ENCODE data around the gene MSH3.
"Not testable (repeated sequence)": the region's sequence is repeated elsewhere in the genome, so short reads cannot be mapped to it uniquely, and the experiment has no call there.

Gene MSH3

GRCh38 chr5:80834710-80835109 is 180.3 kb downstream of the MSH3 start:
- Histone ChIP-seq H3K36me3 (replicated peaks; ENCODE audit: insufficient read depth, low read length) (no peaks in the 10 kb centered on the region), H3K9me3 (replicated peaks; ENCODE audit: insufficient read depth, low read length) (no peaks in the 10 kb centered on the region), H3K4me1 (ENCODE audit: low read length) (no peaks in the 10 kb centered on the region), H3K9me2 (replicated peaks; ENCODE audit: insufficient read depth, low read length) (no peaks in the 10 kb centered on the region), H3K27me3 (replicated peaks; ENCODE audit: insufficient read depth, low read length) (no peaks in the 10 kb centered on the region), H3K27ac (ENCODE audit: low read length) (no peak overlapping the region), H3F3A (ENCODE audit: insufficient read depth, low read length) (no peaks in the 10 kb centered on the region), H3K4me3 (ENCODE audit: low read length) (no peak overlapping the region), H3K9ac (ENCODE audit: low read length) (no peak overlapping the region), H4K20me1 (ENCODE audit: insufficient read depth, low read length) (no peaks in the 10 kb centered on the region), H3K4me2 (ENCODE audit: low read depth, low read length) (no peak overlapping the region), H2AFZ (ENCODE audit: low read length) (no peak overlapping the region), H3K79me2 (ENCODE audit: low read length) (no peaks in the 10 kb centered on the region)
- no peak for DNase-seq
- no peak for TF ChIP-seq EZH2 (optimal IDR thresholded peaks at IDR 0.05; ENCODE audit: low read depth, low read length)
- TF ChIP-seq, protein P1, sequence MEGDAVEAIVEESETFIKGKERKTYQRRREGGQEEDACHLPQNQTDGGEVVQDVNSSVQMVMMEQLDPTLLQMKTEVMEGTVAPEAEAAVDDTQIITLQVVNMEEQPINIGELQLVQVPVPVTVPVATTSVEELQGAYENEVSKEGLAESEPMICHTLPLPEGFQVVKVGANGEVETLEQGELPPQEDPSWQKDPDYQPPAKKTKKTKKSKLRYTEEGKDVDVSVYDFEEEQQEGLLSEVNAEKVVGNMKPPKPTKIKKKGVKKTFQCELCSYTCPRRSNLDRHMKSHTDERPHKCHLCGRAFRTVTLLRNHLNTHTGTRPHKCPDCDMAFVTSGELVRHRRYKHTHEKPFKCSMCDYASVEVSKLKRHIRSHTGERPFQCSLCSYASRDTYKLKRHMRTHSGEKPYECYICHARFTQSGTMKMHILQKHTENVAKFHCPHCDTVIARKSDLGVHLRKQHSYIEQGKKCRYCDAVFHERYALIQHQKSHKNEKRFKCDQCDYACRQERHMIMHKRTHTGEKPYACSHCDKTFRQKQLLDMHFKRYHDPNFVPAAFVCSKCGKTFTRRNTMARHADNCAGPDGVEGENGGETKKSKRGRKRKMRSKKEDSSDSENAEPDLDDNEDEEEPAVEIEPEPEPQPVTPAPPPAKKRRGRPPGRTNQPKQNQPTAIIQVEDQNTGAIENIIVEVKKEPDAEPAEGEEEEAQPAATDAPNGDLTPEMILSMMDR (IDR thresholded peaks at IDR 0.05; ENCODE audit: low read length) = no peak
- TF ChIP-seq EZH2phosphoT487 (IDR thresholded peaks at IDR 0.05; ENCODE audit: low read length) = no peak

- Histone ChIP-seq H3K9ac (ENCODE audit: low read length) (no peak overlapping the region), H3F3A (ENCODE audit: insufficient read depth, low read length) (no peaks in the 10 kb centered on the region), H3K36me3 (replicated peaks; ENCODE audit: insufficient read depth, low read length) (no peaks in the 10 kb centered on the region), H3K27me3 (replicated peaks; ENCODE audit: insufficient read depth, low read length) (no peaks in the 10 kb centered on the region), H3K4me1 (ENCODE audit: low read length) (no peaks in the 10 kb centered on the region), H3K4me3 (ENCODE audit: low read length) (no peak overlapping the region), H3K9me2 (replicated peaks; ENCODE audit: insufficient read depth, low read length) (no peaks in the 10 kb centered on the region), H4K20me1 (ENCODE audit: insufficient read depth, low read length) (no peaks in the 10 kb centered on the region), H3K79me2 (ENCODE audit: low read length) (no peaks in the 10 kb centered on the region), H3K9me3 (replicated peaks; ENCODE audit: insufficient read depth, low read length) (no peaks in the 10 kb centered on the region), H3K27ac (ENCODE audit: low read length) (no peak overlapping the region), H2AFZ (ENCODE audit: low read length) (no peak overlapping the region), H3K4me2 (ENCODE audit: low read depth, low read length) (no peak overlapping the region)
- DNase-seq = no peak
- TF ChIP-seq, protein P1 (IDR thresholded peaks at IDR 0.05; ENCODE audit: low read length) = no peak
- TF ChIP-seq EZH2phosphoT487 (IDR thresholded peaks at IDR 0.05; ENCODE audit: low read length) (no peak), EZH2 (optimal IDR thresholded peaks at IDR 0.05; ENCODE audit: low read depth, low read length) (no peak)
Observed at GRCh38 chr5:80835128-80835527, 180.7 kb downstream of the MSH3 start.

GRCh38 chr5:80837679-80838078 is 183.2 kb downstream of the MSH3 start:
- no peak for TF ChIP-seq EZH2 (optimal IDR thresholded peaks at IDR 0.05; ENCODE audit: low read depth, low read length)
- Histone ChIP-seq H3K4me1 (ENCODE audit: low read length) (no peaks in the 10 kb centered on the region), H2AFZ (ENCODE audit: low read length) (no peak overlapping the region), H3K9me2 (replicated peaks; ENCODE audit: insufficient read depth, low read length) (no peaks in the 10 kb centered on the region), H3K4me3 (ENCODE audit: low read length) (no peak overlapping the region), H3K36me3 (replicated peaks; ENCODE audit: insufficient read depth, low read length) (no peaks in the 10 kb centered on the region), H3K9me3 (replicated peaks; ENCODE audit: insufficient read depth, low read length) (no peaks in the 10 kb centered on the region), H3K4me2 (ENCODE audit: low read depth, low read length) (no peak overlapping the region), H3F3A (ENCODE audit: insufficient read depth, low read length) (no peaks in the 10 kb centered on the region), H4K20me1 (ENCODE audit: insufficient read depth, low read length) (no peaks in the 10 kb centered on the region), H3K27ac (ENCODE audit: low read length) (no peak overlapping the region), H3K27me3 (replicated peaks; ENCODE audit: insufficient read depth, low read length) (no peaks in the 10 kb centered on the region), H3K9ac (ENCODE audit: low read length) (no peak overlapping the region), H3K79me2 (ENCODE audit: low read length) (no peaks in the 10 kb centered on the region)
- peak; percentile 45 for DNase-seq

GRCh38 chr5:80841026-80841797 is 186.8 kb downstream of the MSH3 start:
- H3K27ac ChIP-seq (ENCODE audit: low read length); H3K9me2 ChIP-seq (replicated peaks; ENCODE audit: insufficient read depth, low read length); H3K27me3 ChIP-seq (replicated peaks; ENCODE audit: insufficient read depth, low read length); H3K36me3 ChIP-seq (replicated peaks; ENCODE audit: insufficient read depth, low read length); H3K9me3 ChIP-seq (replicated peaks; ENCODE audit: insufficient read depth, low read length); H3K9ac ChIP-seq (ENCODE audit: low read length); H2AFZ ChIP-seq (ENCODE audit: low read length); H3F3A ChIP-seq (ENCODE audit: insufficient read depth, low read length); H3K4me2 ChIP-seq (ENCODE audit: low read depth, low read length); H3K4me1 ChIP-seq (ENCODE audit: low read length); H3K4me3 ChIP-seq (ENCODE audit: low read length); H3K79me2 ChIP-seq (ENCODE audit: low read length); H4K20me1 ChIP-seq (ENCODE audit: insufficient read depth, low read length): not testable (repeated sequence)
- DNase-seq = peak; percentile 52

DNA sequence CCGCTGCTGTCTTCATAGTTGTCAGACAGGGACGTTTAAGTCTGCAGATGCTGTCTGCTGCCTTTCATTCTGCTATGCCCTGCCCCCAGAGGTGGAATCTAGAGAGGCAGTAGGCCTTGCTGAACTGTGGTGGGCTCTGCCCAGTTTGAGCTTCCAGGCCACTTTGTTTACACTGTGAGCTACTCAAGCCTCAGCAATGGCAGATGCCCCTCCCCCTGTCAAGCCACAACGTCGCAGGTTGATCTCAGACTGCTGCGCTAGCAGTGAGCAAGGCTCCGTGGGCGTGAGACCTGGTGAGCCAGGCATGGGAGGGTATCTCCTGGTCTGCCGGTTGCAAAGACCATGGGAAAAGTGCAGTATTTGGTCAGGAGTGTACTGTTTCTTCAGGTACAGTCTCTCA is 192.0 kb downstream of the MSH3 start:
- H3K36me3 ChIP-seq (replicated peaks; ENCODE audit: insufficient read depth, low read length); H3K9ac ChIP-seq (ENCODE audit: low read length); H3K27me3 ChIP-seq (replicated peaks; ENCODE audit: insufficient read depth, low read length); H2AFZ ChIP-seq (ENCODE audit: low read length); DNase-seq; H3K4me1 ChIP-seq (ENCODE audit: low read length); H3F3A ChIP-seq (ENCODE audit: insufficient read depth, low read length); H3K27ac ChIP-seq (ENCODE audit: low read length); H3K9me3 ChIP-seq (replicated peaks; ENCODE audit: insufficient read depth, low read length); H3K79me2 ChIP-seq (ENCODE audit: low read length); H3K9me2 ChIP-seq (replicated peaks; ENCODE audit: insufficient read depth, low read length); H3K4me2 ChIP-seq (ENCODE audit: low read depth, low read length); H3K4me3 ChIP-seq (ENCODE audit: low read length); H4K20me1 ChIP-seq (ENCODE audit: insufficient read depth, low read length): not testable (repeated sequence)

GRCh38 chr5:80850168-80850567 is 195.7 kb downstream of the MSH3 start:
- H3K9ac ChIP-seq (ENCODE audit: low read length); H3K4me2 ChIP-seq (ENCODE audit: low read depth, low read length); H3K79me2 ChIP-seq (ENCODE audit: low read length); H2AFZ ChIP-seq (ENCODE audit: low read length); H3K27me3 ChIP-seq (replicated peaks; ENCODE audit: insufficient read depth, low read length); H3K4me1 ChIP-seq (ENCODE audit: low read length); H3K4me3 ChIP-seq (ENCODE audit: low read length); DNase-seq; H3K27ac ChIP-seq (ENCODE audit: low read length); H3K9me2 ChIP-seq (replicated peaks; ENCODE audit: insufficient read depth, low read length); H4K20me1 ChIP-seq (ENCODE audit: insufficient read depth, low read length); H3K36me3 ChIP-seq (replicated peaks; ENCODE audit: insufficient read depth, low read length); H3K9me3 ChIP-seq (replicated peaks; ENCODE audit: insufficient read depth, low read length); H3F3A ChIP-seq (ENCODE audit: insufficient read depth, low read length): not testable (repeated sequence)
